GM19238 (cell line): ENCODE results near the gene RIGI.
"Not testable (repeated sequence)": the region's sequence is repeated elsewhere in the genome, so short reads cannot be mapped to it uniquely, and the experiment has no call there.

Experiments
- DNase-seq: peaks from one replicate; pipeline ENCODE4 v3.0.0; 2011; ENCODE audit warnings: low spot score; ENCODE audit not compliant: insufficient read length

RIGI gene

DNA sequence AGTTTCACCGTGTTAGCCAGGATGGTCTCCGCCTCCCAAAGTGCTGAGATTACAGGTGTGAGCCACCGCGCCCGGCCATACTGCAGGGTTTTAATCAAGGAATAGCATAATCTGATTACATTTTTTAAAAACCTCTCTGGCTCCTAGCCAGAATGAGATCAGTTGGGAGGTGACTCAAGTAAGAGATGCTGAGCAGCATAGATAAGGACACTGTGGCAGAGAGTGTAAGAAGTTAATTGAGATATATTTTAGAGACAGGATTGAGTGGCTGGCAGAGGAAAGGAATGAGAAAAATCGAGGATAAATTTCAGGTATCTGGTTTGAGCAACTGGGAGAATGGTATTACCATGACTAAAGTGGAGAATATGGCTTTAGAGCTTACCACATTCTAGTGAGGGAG is 7.3 kb upstream of the RIGI start:
- no peak for DNase-seq

DNA sequence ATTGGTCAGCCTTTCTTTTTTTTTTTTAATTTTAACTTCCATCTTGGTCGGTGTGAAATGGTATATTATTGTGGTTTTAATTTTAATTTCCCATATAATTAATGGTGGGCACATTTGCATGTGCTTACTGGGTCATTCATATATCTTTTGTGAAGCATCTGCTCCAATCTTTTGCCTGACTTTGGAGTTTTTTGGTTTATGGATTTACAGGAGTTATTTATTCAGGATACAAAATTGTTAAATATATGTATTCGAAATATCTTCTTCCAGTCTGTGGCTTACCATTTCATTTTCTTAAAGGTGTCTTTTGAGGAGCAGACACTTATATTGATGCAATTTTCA is 682 bp upstream of the RIGI start:
- DNase-seq: no peak

DNA sequence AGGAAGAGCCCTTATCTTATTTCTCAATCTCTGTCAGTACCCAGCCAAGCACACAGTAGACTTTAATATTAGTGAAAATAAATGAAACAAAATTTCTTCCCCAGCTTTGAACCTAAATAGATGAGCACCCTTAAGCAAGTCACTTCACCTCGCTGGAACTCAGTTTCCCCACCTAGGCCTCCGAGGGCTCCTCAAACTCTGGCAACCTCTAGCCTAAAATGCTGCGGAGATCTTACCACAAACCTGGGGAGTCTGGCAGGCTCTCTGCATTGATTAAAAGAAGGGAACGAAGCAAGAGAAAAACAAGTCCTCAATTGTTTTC is 326 bp downstream of the RIGI start:
- DNase-seq: no peak

DNA sequence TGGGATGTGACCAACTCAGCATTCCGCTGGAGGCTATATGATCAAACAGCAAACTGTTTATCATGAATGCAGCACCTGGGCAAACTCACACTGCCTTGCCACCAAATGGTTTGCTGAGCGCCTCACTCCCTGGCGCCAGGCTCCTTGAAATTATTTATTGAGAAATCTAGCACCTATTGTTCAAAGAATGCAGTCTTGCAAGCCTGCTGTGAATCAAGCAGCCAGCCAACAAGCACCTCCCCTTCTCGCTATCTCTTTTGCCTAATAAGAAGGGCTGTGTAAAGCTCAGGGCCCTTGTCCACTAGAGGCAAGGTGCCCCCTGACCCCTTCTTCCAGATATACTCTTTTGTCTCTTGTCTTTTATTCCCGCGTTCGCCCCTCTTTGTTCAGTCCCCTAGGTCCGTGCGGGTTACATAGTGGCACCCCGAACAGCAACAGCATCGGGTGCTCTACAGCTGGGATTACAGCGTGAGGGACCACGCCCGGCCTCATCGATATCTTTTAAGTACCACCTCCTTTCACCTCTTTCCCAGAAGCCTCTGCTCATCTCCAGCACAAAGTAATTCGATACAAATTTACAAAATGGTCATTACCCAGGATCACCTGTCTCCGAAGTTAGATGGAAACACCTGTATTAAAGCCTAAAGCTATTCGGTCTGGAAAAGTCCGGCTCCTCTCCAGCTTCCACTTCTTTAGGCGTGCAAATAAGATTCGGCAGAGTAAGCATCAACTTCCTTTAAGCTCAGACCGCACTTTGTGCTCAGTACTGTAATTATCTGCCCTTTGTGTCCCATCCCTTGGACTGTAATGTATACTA is 896 bp downstream of the RIGI start:
- DNase-seq: no peak

DNA sequence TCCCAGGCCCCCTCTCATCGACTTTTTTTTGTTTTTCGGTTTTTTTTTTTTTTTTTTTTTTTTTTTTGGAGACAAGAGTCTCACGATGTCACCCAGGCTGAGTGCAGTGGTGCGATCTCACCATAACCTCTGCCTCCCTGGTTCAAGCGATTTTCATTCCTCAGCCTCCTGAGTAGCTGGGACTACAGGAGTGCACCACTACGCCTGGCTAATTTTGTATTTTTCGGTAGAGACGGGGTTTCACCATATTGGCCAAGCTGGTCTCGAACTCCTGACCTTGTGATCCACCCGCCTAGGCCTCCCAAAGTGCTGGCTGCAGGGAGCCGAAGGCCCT is 1.5 kb downstream of the RIGI start:
- not testable (repeated sequence) for DNase-seq

DNA sequence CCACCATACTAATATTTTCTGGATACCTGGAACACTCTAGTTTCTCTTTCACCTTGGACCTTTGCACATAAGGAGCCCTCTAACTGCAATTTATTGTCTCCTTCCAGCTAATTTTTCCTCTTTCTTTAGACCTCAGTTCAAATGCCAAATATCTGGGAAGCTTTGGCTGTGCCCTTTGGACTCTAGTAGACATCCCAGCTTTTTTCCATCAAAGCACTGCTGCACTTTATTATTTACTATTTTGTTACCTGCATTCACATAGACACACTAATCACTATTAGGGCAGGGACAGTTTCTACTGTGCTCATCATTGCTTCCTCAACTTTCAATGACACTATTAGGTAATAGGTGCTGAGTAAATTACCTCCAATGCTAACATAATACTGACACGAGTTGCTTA is 2.1 kb downstream of the RIGI start:
- DNase-seq: no peak

DNA sequence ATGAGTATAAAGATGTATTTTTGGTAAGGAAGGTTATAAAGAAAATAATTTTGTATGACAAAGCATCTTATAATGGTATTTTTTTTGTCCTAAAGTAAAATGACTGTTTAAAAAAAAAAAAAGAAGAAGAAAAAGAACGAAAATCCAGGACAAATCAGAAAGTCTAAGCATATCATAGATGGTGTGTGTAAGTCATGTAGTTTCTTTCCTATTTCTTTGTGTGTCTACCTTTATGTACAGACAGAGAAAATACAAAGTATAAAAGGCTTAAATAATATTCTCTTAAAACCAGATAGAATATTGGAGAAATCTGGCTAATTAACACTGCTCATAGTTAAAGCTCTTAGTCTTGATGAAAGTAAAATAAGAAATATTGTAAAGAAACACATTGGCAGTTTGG is 7.7 kb downstream of the RIGI start:
- no peak for DNase-seq

DNA sequence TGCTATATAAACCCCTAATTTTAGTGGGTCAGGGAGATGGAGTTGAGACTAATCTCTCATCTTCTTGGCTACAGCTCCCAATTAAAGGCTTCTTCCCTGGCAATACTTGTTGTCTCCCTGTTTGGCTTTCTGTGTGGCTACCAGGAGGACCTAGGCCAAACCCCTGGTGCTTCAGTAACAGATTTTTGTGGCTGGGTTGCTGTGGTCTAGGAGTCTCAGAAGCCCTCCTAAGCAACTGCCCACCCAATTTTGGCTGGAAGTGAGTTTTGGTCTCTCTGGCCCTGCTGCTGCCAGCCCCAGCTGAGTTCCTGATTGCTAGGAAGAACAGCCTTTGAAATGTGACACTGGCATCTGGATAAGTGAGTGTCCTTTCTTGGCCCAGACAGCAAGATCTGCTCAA is 9.8 kb downstream of the RIGI start:
- no peak for DNase-seq

DNA sequence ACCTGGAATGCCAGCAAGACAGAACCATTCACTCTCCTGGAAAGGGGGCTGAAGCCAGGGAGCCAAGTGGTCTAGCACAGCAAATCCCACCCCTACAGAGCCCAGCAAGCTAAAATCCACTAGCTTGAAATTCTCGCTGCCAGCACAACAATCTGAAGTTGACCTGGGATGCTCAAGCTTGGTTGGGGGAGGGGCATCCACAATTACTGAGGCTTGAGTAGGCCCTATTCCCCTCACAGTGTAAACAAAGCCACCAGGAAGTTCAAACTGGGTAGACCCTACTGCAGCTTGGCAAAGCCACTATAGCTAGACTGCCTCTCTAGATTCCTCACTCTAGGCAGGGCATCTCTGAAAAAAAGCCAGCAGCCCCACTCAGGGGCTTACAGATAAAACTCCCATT is 17.3 kb downstream of the RIGI start:
- DNase-seq: no peak

DNA sequence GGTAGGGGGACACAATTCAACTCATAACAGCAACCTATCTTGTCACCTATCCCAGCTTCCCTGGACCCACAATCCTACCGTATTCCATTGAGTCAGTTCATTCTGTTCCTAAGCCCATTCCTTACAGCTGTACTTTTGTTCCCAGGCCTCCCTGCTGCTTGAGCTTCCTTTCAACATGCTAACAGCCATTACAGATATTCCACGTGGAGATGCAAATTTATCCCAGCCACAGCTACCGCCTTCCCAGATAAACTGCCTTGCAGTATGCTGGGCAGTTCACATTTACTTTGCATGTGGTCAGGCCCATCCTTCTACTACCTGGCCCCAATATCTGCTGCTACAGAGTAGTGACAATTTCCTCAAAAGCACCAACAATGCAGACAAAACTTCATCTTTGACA is 23.0 kb downstream of the RIGI start:
- DNase-seq: no peak

DNA sequence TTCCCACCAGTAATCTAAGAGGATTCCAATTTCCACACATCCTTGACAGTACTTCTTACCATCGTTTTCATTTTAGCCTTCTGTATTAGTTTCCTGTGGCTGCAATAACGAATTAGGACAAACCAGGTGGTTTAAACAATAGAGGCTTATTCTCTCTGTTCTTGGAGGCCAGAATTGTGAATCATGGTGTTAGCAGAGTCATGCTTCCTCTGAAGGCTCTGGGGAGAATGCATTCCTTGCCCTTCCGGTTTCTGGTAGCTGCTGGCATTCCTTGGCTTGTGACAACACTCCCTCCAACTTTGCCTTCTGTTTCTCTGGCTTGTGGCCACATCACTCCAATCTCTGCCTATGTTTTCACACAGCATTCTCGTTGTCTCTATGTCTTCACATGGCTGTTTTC is 23.5 kb downstream of the RIGI start:
- no peak for DNase-seq

DNA sequence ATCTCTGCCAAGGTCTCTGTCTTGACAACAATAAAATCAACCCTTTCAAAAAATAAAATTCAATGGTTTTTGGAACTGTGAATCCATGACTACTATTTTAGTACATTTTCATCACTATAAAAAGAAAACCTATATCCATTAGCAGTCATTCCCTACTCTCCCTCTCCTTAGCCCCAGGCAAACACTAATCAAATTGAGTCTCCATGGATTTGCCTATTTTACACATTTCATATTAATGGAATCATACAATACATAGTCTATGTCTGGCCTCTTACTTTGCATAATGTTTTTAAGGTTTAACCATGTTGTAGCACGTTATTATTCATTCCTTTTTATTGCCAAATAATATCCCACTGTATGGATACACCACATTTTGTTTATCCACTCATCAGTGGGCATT is 24.1 kb downstream of the RIGI start:
- DNase-seq: no peak

DNA sequence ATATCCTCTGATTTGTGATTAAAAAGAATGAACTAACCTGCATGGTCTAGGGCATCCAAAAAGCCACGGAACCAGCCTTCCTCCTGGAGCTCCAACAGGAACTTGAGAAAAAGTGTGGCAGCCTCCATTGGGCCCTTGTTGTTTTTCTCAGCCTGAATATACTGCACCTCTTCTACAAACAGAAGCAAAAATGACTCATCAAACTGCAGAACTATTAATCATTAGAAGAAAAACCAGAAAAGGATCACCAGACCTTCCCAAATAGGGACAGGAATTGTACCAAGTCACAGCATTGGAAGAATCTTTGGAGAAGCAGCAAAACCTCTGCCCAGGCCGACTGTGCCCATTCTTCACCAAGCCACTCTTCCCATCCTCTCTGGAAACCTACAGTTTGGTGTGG is 25.2 kb downstream of the RIGI start:
- no peak for DNase-seq

DNA sequence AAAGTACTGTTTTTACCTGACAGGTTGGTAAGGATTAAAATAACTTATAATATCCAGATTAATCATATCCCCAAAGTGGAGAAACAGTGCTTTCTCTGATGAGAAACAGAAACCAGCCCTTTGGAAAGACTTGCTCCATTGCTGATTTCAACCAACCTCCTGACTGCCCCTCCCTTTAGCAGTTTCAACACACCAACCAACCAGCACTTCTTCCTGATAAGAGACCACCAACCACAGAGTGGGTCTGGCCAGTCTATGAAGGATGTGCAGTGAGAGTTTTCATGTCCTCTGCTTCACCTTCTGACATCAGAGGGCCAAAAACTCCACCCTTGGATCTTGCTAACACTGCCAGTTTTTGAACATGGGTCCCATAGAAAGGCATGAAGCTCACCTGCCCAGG is 28.1 kb downstream of the RIGI start:
- DNase-seq: no peak

DNA sequence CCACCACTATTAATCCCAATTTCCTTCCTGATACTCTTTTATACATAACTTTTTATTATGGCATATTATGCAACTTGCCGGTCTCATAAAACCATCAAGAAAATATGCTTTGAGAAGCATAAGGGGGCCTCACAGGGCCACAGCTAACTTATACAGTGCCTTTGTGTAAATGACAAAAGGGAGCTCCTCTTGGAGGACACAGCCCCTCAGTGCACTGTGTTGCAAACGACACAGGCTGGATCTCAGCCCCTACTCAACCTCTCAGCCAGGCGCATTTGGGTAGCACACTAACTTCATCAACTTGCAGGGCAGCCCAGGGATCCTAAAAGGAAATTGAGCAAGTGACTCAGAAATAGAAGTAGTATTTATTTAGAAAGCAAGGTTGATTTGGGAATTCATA is 35.4 kb downstream of the RIGI start:
- no peak for DNase-seq

DNA sequence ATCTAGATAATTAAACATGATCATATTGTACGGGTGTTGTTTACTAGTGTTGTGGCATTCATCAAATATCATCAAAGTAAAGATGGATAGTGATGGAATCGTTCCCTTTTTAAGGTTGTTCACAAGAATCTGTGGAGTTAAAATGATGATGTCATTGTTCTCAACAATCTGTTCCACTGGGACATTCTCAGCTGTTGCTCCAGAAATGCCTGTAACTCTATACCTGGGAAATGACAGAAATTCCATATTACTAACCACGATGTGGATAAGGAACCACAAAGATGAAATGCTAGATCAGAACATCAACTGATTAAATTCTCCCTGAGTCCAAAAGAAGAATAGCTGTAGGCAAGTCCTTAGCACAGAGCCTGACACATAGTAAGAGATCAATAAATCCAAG is 38.0 kb downstream of the RIGI start:
- DNase-seq: no peak

DNA sequence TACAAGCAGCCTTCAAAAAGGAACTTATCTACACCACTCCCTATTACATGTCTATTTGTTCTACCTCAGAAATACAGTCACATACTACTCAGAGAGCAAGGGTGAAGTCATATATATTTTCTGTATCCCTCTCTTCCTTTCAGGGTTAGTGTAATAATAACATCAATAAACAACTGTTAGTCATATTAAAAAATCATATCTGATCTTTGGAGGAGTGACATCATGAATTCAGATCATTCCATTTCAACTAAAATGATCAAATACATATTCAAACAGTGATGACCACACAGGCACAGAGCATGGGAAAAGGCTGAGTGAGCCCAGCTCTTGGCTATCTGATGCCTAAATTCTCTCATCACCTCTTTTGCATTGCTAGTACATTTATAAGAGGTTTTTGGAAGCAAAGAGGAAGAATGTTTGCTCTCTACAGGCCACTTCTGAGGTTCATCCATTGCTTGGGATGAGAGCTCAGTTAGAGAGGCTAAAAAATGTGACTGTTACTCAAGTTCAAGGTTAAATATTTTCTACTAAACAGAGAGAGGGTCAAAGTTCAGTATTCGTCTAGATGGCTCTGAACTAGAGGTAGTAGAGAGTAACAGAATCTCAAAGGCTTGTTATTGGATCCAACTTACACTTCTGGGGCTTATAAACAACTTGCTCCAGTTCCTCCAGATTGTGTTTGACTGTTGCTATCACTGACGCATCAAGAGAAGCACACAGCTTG is 39.0 kb downstream of the RIGI start:
- DNase-seq: no peak

DNA sequence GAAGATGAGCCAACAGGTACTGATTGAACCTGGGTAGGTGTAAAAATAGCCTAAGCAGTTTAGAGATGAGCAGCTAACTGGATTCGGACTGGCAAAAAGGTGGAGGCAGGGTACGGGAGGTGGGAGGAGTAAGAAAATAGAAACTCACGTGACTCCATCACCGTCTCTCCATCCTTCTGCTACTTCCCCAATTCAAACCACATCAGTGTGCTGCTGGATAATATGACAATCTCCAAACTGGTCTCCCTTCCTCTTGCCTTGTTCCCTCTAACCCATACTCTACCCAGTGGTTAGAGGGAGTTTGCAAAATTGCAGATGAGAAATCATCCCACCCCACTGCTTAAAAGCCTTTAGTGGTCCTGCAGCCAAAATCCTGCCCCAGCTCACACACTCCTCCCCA is 42.7 kb downstream of the RIGI start:
- DNase-seq: no peak
